ENCODE data around the gene AHI1.
"Not testable (repeated sequence)": the region's sequence is repeated elsewhere in the genome, so short reads cannot be mapped to it uniquely, and the experiment has no call there.

The AHI1 gene

GRCh38 chr6:135251498-135252441 is 245.8 kb downstream of the AHI1 start:
- H2AFZ ChIP-seq (ENCODE audit: low read depth, low read length), result peak overlapping the region; percentile 43; the same call in 1 of the 2 replicates
- H3K4me1 ChIP-seq (ENCODE audit: insufficient read depth, low read length), result peaks cover 42% of the 10 kb centered on the region
- H3K36me3 ChIP-seq (ENCODE audit: insufficient read depth, low read length), result no peaks in the 10 kb centered on the region
- H3K9me3 ChIP-seq (ENCODE audit: insufficient read depth, low read length, severe bottlenecking), result no peaks in the 10 kb centered on the region
- no peak overlapping the region for H3K4me3 ChIP-seq (ENCODE audit: low read depth in 1 of 2, low read length in 2 of 2)
- DNase-seq (peak; percentile 54), ATAC-seq (ENCODE audit: insufficient read depth, low read depth) (peak; percentile 86)
- H3K9ac ChIP-seq (ENCODE audit: low read depth, low read length), result no peak overlapping the region
- TF ChIP-seq CTCF (IDR thresholded peaks at IDR 0.05; ENCODE audit: borderline replicate concordance, extremely low read depth, low read length, poor library complexity, severe bottlenecking) (peak; percentile 31), EZH2 (IDR thresholded peaks at IDR 0.05; ENCODE audit: borderline replicate concordance, low read depth, low read length, severe bottlenecking) (no peak)
- H3K27me3 ChIP-seq (ENCODE audit: insufficient read depth, low read length, poor library complexity), result no peaks in the 10 kb centered on the region
- H3K4me2 ChIP-seq (ENCODE audit: insufficient read depth, low read length), result no peak overlapping the region; the same call in 1 of the 2 replicates
- peak overlapping the region; percentile 68 for H3K27ac ChIP-seq (ENCODE audit: low read length)
- H3K79me2 ChIP-seq (ENCODE audit: insufficient read depth, low read length), result no peaks in the 10 kb centered on the region
- no peaks in the 10 kb centered on the region for H4K20me1 ChIP-seq (ENCODE audit: insufficient read depth, low read length)

GRCh38 chr6:135250751-135251497 is 246.6 kb downstream of the AHI1 start:
- no peak overlapping the region for H3K4me3 ChIP-seq (ENCODE audit: low read depth in 1 of 2, low read length in 2 of 2)
- no peak overlapping the region for H2AFZ ChIP-seq (ENCODE audit: low read depth, low read length)
- H3K9ac ChIP-seq (ENCODE audit: low read depth, low read length), result no peak overlapping the region
- no peaks in the 10 kb centered on the region for H4K20me1 ChIP-seq (ENCODE audit: insufficient read depth, low read length)
- no peak overlapping the region for H3K4me2 ChIP-seq (ENCODE audit: insufficient read depth, low read length)
- no peaks in the 10 kb centered on the region for H3K36me3 ChIP-seq (ENCODE audit: insufficient read depth, low read length)
- DNase-seq (no peak), ATAC-seq (ENCODE audit: insufficient read depth, low read depth) (no peak)
- peak overlapping the region; percentile 68 for H3K27ac ChIP-seq (ENCODE audit: low read length)
- H3K4me1 ChIP-seq (ENCODE audit: insufficient read depth, low read length), result peaks cover 42% of the 10 kb centered on the region
- TF ChIP-seq CTCF (IDR thresholded peaks at IDR 0.05; ENCODE audit: borderline replicate concordance, extremely low read depth, low read length, poor library complexity, severe bottlenecking) (no peak), EZH2 (IDR thresholded peaks at IDR 0.05; ENCODE audit: borderline replicate concordance, low read depth, low read length, severe bottlenecking) (no peak)
- H3K9me3 ChIP-seq (ENCODE audit: insufficient read depth, low read length, severe bottlenecking), result no peaks in the 10 kb centered on the region
- no peaks in the 10 kb centered on the region for H3K79me2 ChIP-seq (ENCODE audit: insufficient read depth, low read length)
- no peaks in the 10 kb centered on the region for H3K27me3 ChIP-seq (ENCODE audit: insufficient read depth, low read length, poor library complexity)

- ATAC-seq (ENCODE audit: insufficient read depth, low read depth) (no peak), DNase-seq (no peak)
- TF ChIP-seq CTCF (IDR thresholded peaks at IDR 0.05; ENCODE audit: borderline replicate concordance, extremely low read depth, low read length, poor library complexity, severe bottlenecking) (no peak), EZH2 (IDR thresholded peaks at IDR 0.05; ENCODE audit: borderline replicate concordance, low read depth, low read length, severe bottlenecking) (no peak)
- H3K27me3 ChIP-seq (ENCODE audit: insufficient read depth, low read length, poor library complexity), result no peaks in the 10 kb centered on the region
- no peak overlapping the region for H3K27ac ChIP-seq (ENCODE audit: low read length)
- no peak overlapping the region for H3K4me3 ChIP-seq (ENCODE audit: low read depth in 1 of 2, low read length in 2 of 2)
- no peak overlapping the region for H2AFZ ChIP-seq (ENCODE audit: low read depth, low read length)
- H3K4me1 ChIP-seq (ENCODE audit: insufficient read depth, low read length), result peaks cover 42% of the 10 kb centered on the region
- no peaks in the 10 kb centered on the region for H3K79me2 ChIP-seq (ENCODE audit: insufficient read depth, low read length)
- no peaks in the 10 kb centered on the region for H3K36me3 ChIP-seq (ENCODE audit: insufficient read depth, low read length)
- H3K9me3 ChIP-seq (ENCODE audit: insufficient read depth, low read length, severe bottlenecking), result no peaks in the 10 kb centered on the region
- no peak overlapping the region for H3K9ac ChIP-seq (ENCODE audit: low read depth, low read length)
- H3K4me2 ChIP-seq (ENCODE audit: insufficient read depth, low read length), result no peak overlapping the region
- H4K20me1 ChIP-seq (ENCODE audit: insufficient read depth, low read length), result no peaks in the 10 kb centered on the region
Observed at GRCh38 chr6:135250234-135250633, 247.3 kb downstream of the AHI1 start.

GRCh38 chr6:135246412-135247012 is 251.0 kb downstream of the AHI1 start:
- H3K36me3 ChIP-seq (ENCODE audit: insufficient read depth, low read length); H3K9me3 ChIP-seq (ENCODE audit: insufficient read depth, low read length, severe bottlenecking); H3K27ac ChIP-seq (ENCODE audit: low read length); H3K9ac ChIP-seq (ENCODE audit: low read depth, low read length); H4K20me1 ChIP-seq (ENCODE audit: insufficient read depth, low read length); H3K79me2 ChIP-seq (ENCODE audit: insufficient read depth, low read length); H3K27me3 ChIP-seq (ENCODE audit: insufficient read depth, low read length, poor library complexity); ATAC-seq (ENCODE audit: insufficient read depth, low read depth); H3K4me3 ChIP-seq (ENCODE audit: low read depth in 1 of 2, low read length in 2 of 2); H2AFZ ChIP-seq (ENCODE audit: low read depth, low read length); DNase-seq; H3K4me2 ChIP-seq (ENCODE audit: insufficient read depth, low read length): not testable (repeated sequence)
- peaks cover 31% of the 10 kb centered on the region for H3K4me1 ChIP-seq (ENCODE audit: insufficient read depth, low read length)
